HCT116 (cell line): Measurements from ENCODE around the gene HCST. TPM values are rescaled to one million over a fixed set of nuclear protein-coding genes. Genes with fewer than 3 reads are reported as not detected.

Experiments
- ATAC-seq: fragments of 200-7000 bp; cut with Tn5 transposase; 2 replicates; pipeline ENCODE4 v1.9.1; 2020; ENCODE audit warnings: mild to moderate bottlenecking, moderate library complexity
- BruUV-seq: library from RNA; stranded (reverse); fragments of 400-500 nt; replicated peaks from 2 replicates; lab custom pipeline; 2021; lab: Mats Ljungman, UMichigan
- CTCF ChIA-PET: fragments of 300-600 bp; sonication (Branson Sonifier 250); formaldehyde crosslinking; loops from one replicate; lab custom pipeline; 2021; ENCODE audit warnings: antibody characterized with exemption; lab: Charles Lee
- POLR2A ChIA-PET: fragments of 300-600, 350-600 bp; sonication (Branson Sonifier 250); formaldehyde crosslinking; loops from one replicate; lab custom pipeline; 2021; ENCODE audit warnings: antibody characterized with exemption; lab: Charles Lee
- RAD21 ChIA-PET, 2 experiments: fragments of 300-600 bp; sonication (Branson Sonifier 250); formaldehyde crosslinking; loops; one replicate each; lab custom pipeline; 2023; ENCODE audit warnings: low total read pairs in 2 of 2; ENCODE audit not compliant: uncharacterized antibody in 2 of 2, unreplicated experiment in 2 of 2, low non-redundant PET in 1 of 2; lab: Charles Lee
- DNase-seq: peaks from one replicate; pipeline ENCODE4 v3.0.0-alpha.2; 2010; ENCODE audit warnings: low read depth, low spot score
- H2AFZ ChIP-seq: fragments of 200-600 bp; shearing (Covaris generic), sonication (generic); 2 replicates; pipeline ENCODE4 v1.6.1; 2017; ENCODE audit warnings: low read depth, mixed run types, mixed read lengths, antibody characterized with exemption, low read length; ENCODE audit not compliant: poor library complexity, severe bottlenecking
- H3K27ac ChIP-seq: 2 replicates; pipeline ENCODE4 v1.5.1; 2012; ENCODE audit warnings: low read depth, low read length
- H3K27me3 ChIP-seq: fragments of 200-600 bp; sonication (generic); 2 replicates; pipeline ENCODE4 v1.6.1; 2016; ENCODE audit warnings: mixed run types, low read length, mixed read lengths; ENCODE audit not compliant: insufficient read depth
- H3K36me3 ChIP-seq, 2 experiments: fragments of 200-500 bp in 1 of 2; fragments of 200-600 bp in 1 of 2; sonication (Bioruptor generic) in 1 of 2; sonication (generic) in 1 of 2; 2 replicates each; pipeline versions ENCODE4 v1.5.1 to v1.6.1; 2014 to 2016; ENCODE audit warnings: low read length in 2 of 2, inconsistent platforms in 1 of 2, mixed read lengths in 1 of 2, mixed run types in 1 of 2; ENCODE audit not compliant: insufficient read depth in 2 of 2, control insufficient read depth in 1 of 2
- H3K4me1 ChIP-seq, 2 experiments: fragments of 200-600 bp in 1 of 2; sonication (generic) in 1 of 2; 2 replicates each; pipeline versions ENCODE4 v1.5.1 to v1.6.1; 2012 to 2017; ENCODE audit warnings: low read length in 2 of 2, inconsistent platforms in 1 of 2, mild to moderate bottlenecking in 1 of 2, mixed read lengths in 1 of 2, mixed run types in 1 of 2, moderate library complexity in 1 of 2; ENCODE audit not compliant: insufficient read depth in 2 of 2, control insufficient read depth in 1 of 2
- H3K4me2 ChIP-seq: fragments of 200-600 bp; sonication (generic); 2 replicates; pipeline ENCODE4 v1.6.1; 2017; ENCODE audit warnings: mixed run types, low read length, mixed read lengths
- H3K4me3 ChIP-seq, 2 experiments: fragments of 200-600 bp in 1 of 2; sonication (generic) in 1 of 2; replicated peaks in 1 of 2; 2 replicates each; pipeline ENCODE4 v1.5.1; 2011 to 2016; ENCODE audit warnings: low read length in 2 of 2, control low read depth in 1 of 2, low read depth in 1 of 2, mild to moderate bottlenecking in 1 of 2, mixed read lengths in 1 of 2, mixed run types in 1 of 2
- H3K79me2 ChIP-seq: fragments of 200-600 bp; sonication (generic); 2 replicates; pipeline ENCODE4 v1.6.1; 2017; ENCODE audit warnings: mild to moderate bottlenecking, mixed run types, low read length, moderate library complexity, mixed read lengths; ENCODE audit not compliant: insufficient read depth
- H3K9ac ChIP-seq: fragments of 200-600 bp; sonication (generic); 2 replicates; pipeline ENCODE4 v1.6.1; 2016; ENCODE audit warnings: low read length, mixed read lengths
- H3K9me2 ChIP-seq: fragments of 200-600 bp; sonication (generic), shearing (Covaris generic); 2 replicates; pipeline ENCODE4 v1.6.1; 2017; ENCODE audit warnings: mixed run types, mild to moderate bottlenecking, moderate library complexity; ENCODE audit not compliant: insufficient read depth
- H3K9me3 ChIP-seq, 2 experiments: fragments of 200-500 bp in 1 of 2; fragments of 200-600 bp in 1 of 2; sonication (Bioruptor generic) in 1 of 2; sonication (generic) in 1 of 2; 2 replicates each; pipeline ENCODE4 v1.6.1; 2014 to 2017; ENCODE audit warnings: low read length in 2 of 2, mixed read lengths in 2 of 2, inconsistent platforms in 1 of 2, low read depth in 1 of 2, mild to moderate bottlenecking in 1 of 2, mixed run types in 1 of 2, moderate library complexity in 1 of 2; ENCODE audit not compliant: control insufficient read depth in 1 of 2, insufficient read depth in 1 of 2
- H4K20me1 ChIP-seq: fragments of 200-600 bp; sonication (generic), shearing (Covaris generic); 2 replicates; pipeline ENCODE4 v1.6.1; 2017; ENCODE audit warnings: mixed run types, mild to moderate bottlenecking, moderate library complexity; ENCODE audit not compliant: insufficient read depth
- CTCF ChIP-seq, 3 experiments: fragments of 200-600 bp in 1 of 3; sonication (generic) in 1 of 3; IDR thresholded peaks in 2 of 3; conservative IDR thresholded peaks in 1 of 3; 2 replicates each; pipeline ENCODE4 v1.5.1; 2012 to 2017; ENCODE audit warnings: low read depth in 2 of 3, low read length in 2 of 3, antibody characterized with exemption in 1 of 3, borderline replicate concordance in 1 of 3, control low read depth in 1 of 3, mild to moderate bottlenecking in 1 of 3, mixed read lengths in 1 of 3, mixed run types in 1 of 3, moderate library complexity in 1 of 3; ENCODE audit not compliant: insufficient read depth in 1 of 3
- ELF1 ChIP-seq: IDR thresholded peaks from 2 replicates; pipeline ENCODE4 v1.6.1; 2012; ENCODE audit warnings: low read depth, borderline replicate concordance
- EZH2 ChIP-seq: fragments of 200-600 bp; sonication (generic); IDR thresholded peaks from 2 replicates; pipeline ENCODE4 v1.6.1; 2017; ENCODE audit warnings: antibody characterized with exemption, mixed run types
- EZH2phosphoT487 ChIP-seq: fragments of 200-600 bp; IDR thresholded peaks from 2 replicates; pipeline ENCODE4 v1.6.1; 2018; ENCODE audit warnings: antibody characterized with exemption, borderline replicate concordance
- JUND ChIP-seq: IDR thresholded peaks from 2 replicates; pipeline ENCODE4 v1.6.1; 2012
- MAX ChIP-seq: IDR thresholded peaks from 2 replicates; pipeline ENCODE4 v1.6.1; 2012
- POLR2A ChIP-seq: IDR thresholded peaks from 2 replicates; pipeline ENCODE4 v1.7.0; 2011; ENCODE audit warnings: borderline replicate concordance; ENCODE audit not compliant: insufficient read depth, insufficient read length; ENCODE audit errors: extremely low read depth
- POLR2AphosphoS5 ChIP-seq: IDR thresholded peaks from 2 replicates; pipeline ENCODE4 v1.6.1; 2011; ENCODE audit warnings: mild to moderate bottlenecking, low read depth, low read length, moderate library complexity
- TCF7L2 ChIP-seq: IDR thresholded peaks from 2 replicates; pipeline ENCODE4 v1.7.0; 2011; ENCODE audit warnings: borderline replicate concordance, inconsistent platforms; ENCODE audit not compliant: insufficient read depth, insufficient read length; ENCODE audit errors: extremely low read depth
- ZBTB33 ChIP-seq: IDR thresholded peaks from 2 replicates; pipeline ENCODE4 v1.6.1; 2011; ENCODE audit warnings: mild to moderate bottlenecking, low read length, moderate library complexity; ENCODE audit not compliant: insufficient replicate concordance; ENCODE audit errors: extremely low read depth
- ZFX ChIP-seq: fragments of 450-650 bp; IDR thresholded peaks from 2 replicates; pipeline ENCODE4 v1.6.1; 2017
- ZNF274 ChIP-seq: fragments of 200-500 bp; sonication (Bioruptor generic); IDR thresholded peaks from 2 replicates; pipeline ENCODE4 v1.6.1; 2014; ENCODE audit warnings: mild to moderate bottlenecking, low read depth, low read length, inconsistent platforms
- intact Hi-C: fragments of 100-400 bp; cut with micrococcal nuclease; formaldehyde crosslinking; loops from 2 replicates; pipeline ENCODE4 v1.10.0; 2022
- total RNA-seq: library from RNA; stranded (reverse); gene quantifications from one replicate; pipeline ENCODE4 v1.2.1, GENCODE V29; 2021; ENCODE audit not compliant: unreplicated experiment

HCST gene
- total RNA-seq, 1 experiment from 2014 or later, result 1.2 TPM

GRCh38 chr19:35860436-35860817 is 41.9 kb upstream of the HCST start:
- intact Hi-C loops, result no loop called here

More at GRCh38 chr19:35860436-35860817, 41.9 kb upstream of the HCST start:
- Histone ChIP-seq H3K4me1 (peaks cover 2 to 13% of the 10 kb centered on the region in 2 experiments; a peak in 3 of 4 replicates), H3K79me2 (no peaks in the 10 kb centered on the region), H3K4me2 (peak overlapping the region; percentile 68), H3K9ac (no peak overlapping the region), H3K27me3 (no peaks in the 10 kb centered on the region), H3K9me2 (no peaks in the 10 kb centered on the region), H2AFZ (no peak overlapping the region), H3K4me3 (no peak overlapping the region), H3K9me3 (no peaks in the 10 kb centered on the region), H4K20me1 (no peaks in the 10 kb centered on the region), H3K27ac (no peak overlapping the region), H3K36me3 (no peaks in the 10 kb centered on the region)
- ChIA-PET POLR2A (interaction anchor here (1.4 to 1.6 kb wide), 2 partner anchors 9 to 17 kb away, joined by 4 read pairs; no protein-coding TSS in a partner anchor), CTCF (no interaction called here), RAD21 (no interaction called here)
- no peak for DNase-seq
- BruUV-seq, result no TSS peak
- no peak for TF ChIP-seq ZBTB33
- no peak for TF ChIP-seq EZH2
- no peak for TF ChIP-seq ZNF274
- TF ChIP-seq JUND, result no peak
- TF ChIP-seq ZFX, result no peak
- no peak for TF ChIP-seq MAX
- no peak for TF ChIP-seq TCF7L2
- no peak for TF ChIP-seq ELF1
- TF ChIP-seq POLR2AphosphoS5, result no peak
- no peak for TF ChIP-seq EZH2phosphoT487
- no peak for TF ChIP-seq CTCF (IDR thresholded peaks at IDR 0.05 in 2 of 3, conservative IDR thresholded peaks at IDR 0.05 in 1 of 3; ENCODE audit: borderline replicate concordance in 1 of 3, insufficient read depth in 1 of 3, low read depth in 2 of 3, low read length in 2 of 3)
- TF ChIP-seq POLR2A, result no peak
- ATAC-seq, result no peak; the same call in none of the 2 replicates
